GM12891 (cell line): Measurements from ENCODE around the gene PELI2.

Source experiments
- PAX5 ChIP-seq: IDR thresholded peaks from 2 replicates; pipeline ENCODE4 v1.6.1; 2011; ENCODE audit warnings: low read length, moderate library complexity, mild to moderate bottlenecking; ENCODE audit not compliant: insufficient read depth, severe bottlenecking
- POLR2A ChIP-seq: IDR thresholded peaks from 2 replicates; pipeline ENCODE4 v1.6.1; 2011; ENCODE audit warnings: low read depth, low read length, control low read depth
- POLR2AphosphoS5 ChIP-seq: IDR thresholded peaks from 2 replicates; pipeline ENCODE4 v1.6.1; 2011; ENCODE audit warnings: low read depth, low read length, control low read depth
- SPI1 ChIP-seq: IDR thresholded peaks from 2 replicates; pipeline ENCODE4 v1.6.1; 2011; ENCODE audit warnings: low read depth, low read length, control low read depth
- TAF1 ChIP-seq: IDR thresholded peaks from 2 replicates; pipeline ENCODE4 v1.6.1; 2011; ENCODE audit warnings: low read depth, low read length, control low read depth

DNA sequence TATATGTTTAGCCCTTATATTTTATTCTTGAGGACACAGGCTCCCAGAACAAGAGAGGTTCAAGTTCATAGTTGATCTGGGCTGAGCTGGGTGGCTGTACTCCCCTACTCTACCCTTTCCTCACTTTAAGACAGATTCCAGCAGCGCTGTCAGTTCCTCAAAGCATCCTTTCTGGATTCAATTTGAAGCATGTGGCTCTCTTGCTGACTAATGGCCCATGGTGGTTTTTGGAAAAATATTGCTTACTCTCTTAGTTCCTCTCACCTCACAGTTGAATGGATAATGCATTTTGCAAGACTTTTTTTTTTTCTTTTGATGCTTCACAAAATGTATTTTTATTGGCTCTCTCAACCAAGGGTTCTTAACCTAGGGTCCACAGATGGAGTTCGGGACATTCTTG, 4.1 kb downstream of the PELI2 start:
- no peak for TF ChIP-seq POLR2A
- TF ChIP-seq SPI1: no peak
- no peak for TF ChIP-seq POLR2AphosphoS5
- no peak for TF ChIP-seq TAF1
- no peak for TF ChIP-seq PAX5
